ENCODE measurements around the gene PHF21A.

- no peak for TF ChIP-seq CTCF (conservative IDR thresholded peaks at IDR 0.05; ENCODE audit: low read length)
- no peak for TF ChIP-seq EZH2phosphoT487 (IDR thresholded peaks at IDR 0.05; ENCODE audit: borderline replicate concordance, low read depth, low read length)
Observed at GRCh38 chr11:46143049-46143806, 22.0 kb upstream of the PHF21A start.
